ENCODE data around the gene HUNK.
"Not testable (repeated sequence)": the region's sequence is repeated elsewhere in the genome, so short reads cannot be mapped to it uniquely, and the experiment has no call there.

The HUNK gene

DNA sequence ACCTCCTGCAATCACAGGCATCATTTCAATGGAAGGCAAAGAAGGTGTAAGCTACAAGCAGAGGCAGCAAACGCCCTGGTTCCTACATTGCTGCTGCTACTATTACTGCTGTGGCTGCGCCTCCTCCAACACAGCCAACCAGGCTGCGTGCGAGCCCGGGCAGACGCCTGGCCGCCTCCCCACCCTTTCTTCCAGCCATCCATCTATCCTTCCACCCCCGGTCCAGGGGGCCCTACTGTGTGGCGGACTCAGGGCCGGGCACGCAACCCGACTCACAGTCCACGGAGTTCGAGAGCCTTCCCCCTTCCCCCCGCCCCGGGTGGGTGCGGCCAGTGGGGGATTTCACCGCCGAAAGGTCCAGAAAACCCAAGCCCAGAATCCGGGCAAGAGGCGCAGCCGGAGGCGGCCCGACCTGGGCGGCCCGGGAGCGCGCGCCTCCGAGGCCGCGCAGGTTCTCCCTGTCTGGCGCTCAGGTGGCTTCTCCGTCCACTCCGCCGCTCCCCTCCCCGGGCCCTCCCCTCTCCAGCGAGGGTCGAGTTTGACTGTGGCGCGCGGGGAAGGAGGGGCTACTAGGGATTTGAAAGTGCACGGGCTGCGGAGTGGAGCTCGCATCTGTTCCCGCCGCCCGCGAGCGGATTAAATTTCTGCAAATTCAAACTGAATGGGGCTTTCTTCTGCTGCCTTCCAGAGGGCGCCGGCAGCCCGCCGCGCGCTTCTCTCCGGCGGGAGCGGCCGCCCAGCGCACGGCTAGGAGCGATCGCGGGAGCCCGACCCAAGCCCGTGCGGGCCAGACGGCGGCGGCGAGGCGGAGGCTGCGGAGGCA lies at the start of gene HUNK:
Gene HUNK (plus strand): TSS at position 569 of the 823 bp plus-strand sequence. CDS start 655 bp downstream, outside the sequence.
- no peak for DNase-seq (ENCODE audit: low read depth, low spot score)

DNA sequence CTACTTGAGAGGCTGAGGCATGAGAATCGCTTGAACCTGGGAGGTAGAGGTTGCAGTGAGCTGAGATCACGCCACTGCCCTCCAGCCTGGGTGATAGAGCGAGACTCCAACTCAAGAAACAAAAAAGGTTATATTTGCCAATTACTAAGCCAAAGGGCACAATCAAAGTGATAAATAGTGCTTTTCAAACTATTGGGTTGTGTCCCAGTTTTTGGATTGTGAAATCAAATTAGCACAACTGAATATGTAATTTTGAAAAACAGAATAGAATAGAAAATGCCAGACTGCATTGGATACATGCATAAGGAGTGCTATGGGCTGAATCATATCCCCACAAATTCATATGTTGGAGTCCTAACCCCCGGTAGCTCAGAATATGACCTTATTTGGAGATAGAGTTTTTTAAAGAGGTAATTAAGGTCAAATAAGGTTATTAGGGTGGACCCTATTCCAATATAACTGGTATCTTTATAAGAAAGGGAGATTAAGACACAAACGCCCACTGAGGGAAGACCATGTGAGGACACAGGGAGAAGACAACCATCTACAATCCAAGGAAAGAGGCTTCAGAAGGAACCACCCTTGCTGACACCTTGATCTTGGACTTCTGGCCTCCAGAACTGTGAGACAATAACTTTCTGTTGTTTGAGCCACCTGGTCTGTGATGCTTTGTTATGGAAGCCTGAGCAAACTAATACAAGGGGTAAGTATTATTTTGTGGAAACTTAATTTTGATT lies 42.9 kb upstream of the HUNK start:
- no peak for DNase-seq (ENCODE audit: low read depth, low spot score)

DNA sequence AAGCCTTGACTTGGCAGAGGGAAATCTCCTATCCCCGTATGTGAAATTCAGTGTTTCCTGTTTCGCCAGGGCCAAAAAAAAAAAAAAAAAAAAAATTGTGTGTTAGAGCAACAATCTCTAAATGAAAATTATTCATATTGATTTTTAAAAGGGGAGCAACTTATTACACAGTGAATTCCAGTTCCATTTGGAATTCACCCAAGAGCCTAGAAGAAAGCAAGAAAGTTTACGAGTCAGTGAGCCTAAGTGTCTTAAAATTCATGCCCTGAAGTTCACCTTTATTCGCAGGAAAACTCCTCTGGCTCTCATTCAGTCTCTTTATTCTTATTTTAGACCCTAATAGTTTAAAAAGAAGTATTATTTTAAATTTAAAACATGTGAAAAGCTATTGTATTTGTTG lies 42.1 kb upstream of the HUNK start:
- no peak for DNase-seq (ENCODE audit: low read depth, low spot score)

DNA sequence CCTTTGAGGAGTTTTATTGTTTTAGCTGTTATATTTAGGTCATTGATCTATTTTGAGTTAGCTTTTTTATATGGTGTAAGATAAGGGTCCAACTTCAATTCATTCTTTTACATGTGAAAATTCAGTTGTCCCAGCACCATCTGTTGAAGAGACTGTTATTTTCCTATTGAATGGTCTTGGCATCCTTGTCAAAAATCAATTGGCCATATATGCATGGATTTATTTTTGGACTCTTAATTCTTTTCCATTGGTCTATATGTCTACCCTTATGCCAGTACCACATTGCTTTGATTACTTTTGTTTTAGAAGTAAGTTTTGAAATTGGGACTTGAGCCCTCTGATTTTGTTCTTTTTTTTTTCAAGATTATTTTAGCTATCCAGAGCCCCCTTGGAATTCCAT lies 35.8 kb upstream of the HUNK start:
- no peak for DNase-seq (ENCODE audit: low read depth, low spot score)

DNA sequence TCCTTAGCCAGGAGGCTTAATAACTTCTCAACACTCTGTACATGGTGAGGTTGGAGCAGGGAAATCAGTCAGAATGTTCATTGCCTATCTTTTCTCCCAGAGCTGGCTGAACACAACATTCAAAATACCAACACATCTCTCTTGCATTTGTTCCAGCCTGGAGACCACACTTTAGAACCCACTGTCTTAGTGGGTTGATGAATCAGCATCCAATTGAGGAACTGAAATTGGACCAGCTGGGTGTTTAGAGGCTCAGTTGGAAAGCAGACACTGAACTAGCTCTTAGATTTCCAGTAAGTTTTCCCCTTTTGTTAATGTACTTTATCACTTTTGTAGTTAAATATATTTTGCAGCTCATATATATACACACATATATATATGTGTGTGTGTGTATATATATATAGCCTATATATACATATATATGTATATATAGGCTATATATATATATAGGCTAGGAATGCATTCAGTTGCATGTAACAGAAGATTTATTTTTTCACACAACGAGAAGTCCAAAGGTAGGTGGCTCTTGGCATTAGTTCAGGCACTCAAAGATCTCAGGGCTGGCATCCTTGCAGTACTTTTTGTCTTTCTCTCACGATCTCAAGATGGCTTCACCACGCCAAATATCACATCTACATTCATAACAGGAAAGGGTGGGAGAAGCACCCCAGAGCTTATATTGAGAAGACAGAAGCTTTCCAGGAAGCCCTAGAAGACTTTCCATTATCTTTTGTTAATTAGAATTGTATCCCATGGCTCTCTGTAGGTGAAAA lies 35.0 kb upstream of the HUNK start:
- DNase-seq (ENCODE audit: low read depth, low spot score), result no peak

DNA sequence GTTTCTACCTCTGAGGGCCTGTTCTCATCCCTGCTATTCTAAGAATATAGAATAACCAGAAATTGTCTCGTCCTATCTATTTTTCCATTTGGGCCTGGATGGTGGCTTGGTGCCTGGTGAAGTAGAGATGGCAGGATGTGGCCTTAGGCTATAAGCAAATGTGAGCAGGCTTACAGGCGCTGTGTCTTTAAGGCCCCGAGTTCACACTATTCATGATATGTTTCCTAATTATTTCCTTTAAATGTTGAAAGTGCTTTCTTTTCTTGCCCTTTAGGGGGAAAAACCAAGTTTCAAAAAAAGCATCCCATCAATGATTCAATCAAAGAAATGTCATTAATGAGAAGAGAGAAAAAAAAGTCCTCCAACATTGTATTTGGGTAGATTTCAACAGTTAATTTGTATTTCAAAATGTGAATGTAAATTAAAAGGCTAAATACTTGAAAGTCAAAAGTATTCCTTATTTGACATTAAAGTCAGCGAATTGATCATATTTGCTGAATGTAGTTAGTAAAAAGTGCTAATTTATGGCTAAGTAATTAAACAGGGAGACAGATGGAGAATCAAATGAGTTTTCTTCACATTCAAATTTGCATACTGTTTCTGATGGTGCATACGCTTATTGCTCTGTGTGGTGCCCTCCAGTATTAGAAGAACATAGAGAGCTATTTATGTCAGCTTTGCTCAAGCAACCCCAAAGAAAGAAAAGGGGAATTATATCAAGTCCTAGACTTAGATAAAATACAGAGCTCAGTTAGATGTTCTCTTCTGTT lies 34.0 kb upstream of the HUNK start:
- no peak for DNase-seq (ENCODE audit: low read depth, low spot score)

DNA sequence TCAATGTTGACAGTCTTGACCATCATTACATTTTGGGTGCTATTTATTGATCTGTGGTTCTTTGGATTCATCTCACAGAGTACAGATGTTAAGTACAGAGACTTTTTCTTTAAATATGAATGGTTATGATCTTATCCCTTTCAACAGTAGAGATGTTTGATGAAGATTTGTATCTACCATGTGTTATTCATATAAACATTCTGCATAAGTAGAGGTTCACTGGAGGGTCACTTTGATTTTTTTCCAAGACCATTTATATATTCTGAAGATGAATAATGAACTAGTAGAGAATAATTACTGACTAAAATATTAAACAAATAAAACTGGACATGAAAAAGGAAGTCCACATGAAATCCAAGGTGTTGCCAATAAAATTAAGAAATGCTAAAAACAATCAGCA lies 28.6 kb upstream of the HUNK start:
- DNase-seq (ENCODE audit: low read depth, low spot score), result no peak

DNA sequence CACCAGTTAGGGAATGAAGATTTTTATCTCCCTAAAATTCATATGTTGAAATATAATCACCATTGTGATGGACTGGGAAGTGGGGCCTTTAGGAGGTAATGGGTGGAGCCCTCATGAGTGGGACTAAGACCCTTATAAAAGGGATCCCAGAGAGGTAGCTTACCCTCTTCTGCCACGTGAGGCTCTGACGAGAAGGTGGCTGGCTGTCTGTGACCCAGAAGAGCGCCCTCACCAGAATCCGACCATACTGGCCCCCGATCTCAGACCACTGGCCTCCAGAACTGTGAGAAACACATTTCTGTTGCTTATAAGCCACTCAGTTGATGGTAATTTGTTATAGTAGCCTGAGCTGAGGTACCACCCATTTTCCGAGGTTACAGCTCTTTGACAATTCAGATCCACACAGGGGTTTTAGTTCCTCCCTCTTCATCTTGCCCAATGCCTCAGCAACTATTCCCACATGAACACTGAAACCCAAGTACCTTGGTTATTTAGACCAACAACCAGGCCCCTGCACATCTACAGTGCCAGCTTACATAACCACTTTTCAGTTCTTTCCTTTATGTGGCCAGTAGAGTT lies 27.6 kb upstream of the HUNK start:
- DNase-seq (ENCODE audit: low read depth, low spot score), result no peak

DNA sequence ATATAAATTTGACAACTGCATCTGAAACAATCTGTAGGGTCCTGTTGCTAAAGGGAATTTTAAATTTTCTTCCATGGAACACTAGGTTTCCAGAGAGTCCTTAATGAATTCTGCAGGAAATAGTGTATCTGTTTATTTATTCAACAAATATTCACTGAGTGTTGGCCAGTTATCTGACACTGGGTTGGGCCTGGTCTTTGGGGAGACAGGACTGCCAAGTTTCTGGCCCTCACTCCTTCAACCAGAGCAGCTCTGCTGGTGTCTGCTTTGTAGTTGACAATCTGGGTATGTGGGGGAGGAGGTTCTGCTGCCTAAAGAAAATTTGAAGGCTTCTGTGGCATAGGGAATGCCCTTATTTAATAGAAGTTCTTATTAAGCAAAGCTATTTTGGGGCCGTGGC lies 26.1 kb upstream of the HUNK start:
- no peak for DNase-seq (ENCODE audit: low read depth, low spot score)

DNA sequence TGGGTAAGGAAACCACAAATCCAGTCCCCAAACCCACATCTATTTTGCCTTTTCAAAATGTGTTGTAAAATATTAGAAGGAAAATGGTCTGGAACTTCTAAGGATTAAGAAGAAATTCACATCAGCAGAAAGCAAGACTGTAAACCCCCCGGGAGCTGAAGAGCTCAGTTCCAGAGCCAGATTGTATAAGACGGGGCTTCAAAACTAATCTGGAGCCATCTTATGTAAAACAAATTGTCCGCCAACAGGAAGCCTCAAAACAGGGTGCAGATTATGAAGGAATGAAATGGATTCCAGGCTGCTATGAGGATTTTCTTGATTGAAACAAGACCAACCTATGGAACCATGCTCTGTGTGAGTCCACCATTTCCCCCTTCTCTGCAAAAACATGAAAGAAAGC lies 25.1 kb upstream of the HUNK start:
- DNase-seq (ENCODE audit: low read depth, low spot score), result no peak

DNA sequence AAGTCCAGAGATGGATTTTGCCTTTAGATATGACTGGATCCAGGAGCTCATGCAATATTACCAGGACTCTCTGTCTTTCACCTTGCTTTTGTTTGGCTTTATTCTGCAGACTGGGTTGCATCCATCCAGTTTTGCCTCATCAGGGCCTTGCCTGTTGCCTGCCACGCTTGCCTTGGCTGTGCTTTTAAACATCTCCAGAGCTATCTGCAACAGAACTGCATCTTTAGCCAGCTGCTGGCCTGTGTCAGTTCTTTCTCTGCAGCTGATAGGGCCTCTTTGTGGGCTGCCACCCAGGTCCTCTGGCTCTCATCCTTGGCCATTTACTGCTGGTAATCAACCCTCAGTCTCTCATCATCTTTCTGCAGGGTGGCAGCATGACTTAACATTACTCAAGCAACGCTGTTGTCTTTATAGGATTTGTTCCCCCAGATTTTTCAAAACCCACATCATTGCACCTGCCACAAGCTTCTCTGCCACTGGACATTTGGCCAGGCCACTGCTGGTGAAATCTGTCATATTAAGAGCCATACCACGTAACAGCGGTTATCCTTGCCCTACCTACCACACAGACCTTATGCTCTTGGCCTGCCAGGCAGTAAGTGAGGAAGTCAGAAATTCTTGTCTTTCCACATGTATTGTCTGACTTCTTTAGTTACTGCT lies 24.4 kb upstream of the HUNK start:
- DNase-seq (ENCODE audit: low read depth, low spot score), result no peak

DNA sequence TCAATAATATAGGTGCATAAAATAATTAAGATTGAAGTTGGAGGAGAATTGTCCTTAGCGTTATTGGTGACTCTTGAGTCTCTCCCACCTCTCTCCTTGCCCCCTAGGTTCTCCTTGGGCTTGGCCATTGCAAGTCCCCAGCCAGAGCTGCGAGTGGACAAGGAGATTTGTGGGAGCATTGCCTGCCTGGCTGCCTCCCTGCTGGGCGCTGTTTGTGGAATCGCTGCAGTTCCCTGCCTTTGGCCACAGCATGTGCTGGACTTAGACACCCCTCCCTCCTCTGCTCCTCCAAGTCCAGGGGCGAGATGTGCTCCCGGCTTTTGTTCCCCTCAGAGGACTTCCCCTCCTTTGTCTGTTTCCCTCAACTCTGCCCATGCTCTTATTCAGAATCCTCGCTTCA lies 21.9 kb upstream of the HUNK start:
- no peak for DNase-seq (ENCODE audit: low read depth, low spot score)

DNA sequence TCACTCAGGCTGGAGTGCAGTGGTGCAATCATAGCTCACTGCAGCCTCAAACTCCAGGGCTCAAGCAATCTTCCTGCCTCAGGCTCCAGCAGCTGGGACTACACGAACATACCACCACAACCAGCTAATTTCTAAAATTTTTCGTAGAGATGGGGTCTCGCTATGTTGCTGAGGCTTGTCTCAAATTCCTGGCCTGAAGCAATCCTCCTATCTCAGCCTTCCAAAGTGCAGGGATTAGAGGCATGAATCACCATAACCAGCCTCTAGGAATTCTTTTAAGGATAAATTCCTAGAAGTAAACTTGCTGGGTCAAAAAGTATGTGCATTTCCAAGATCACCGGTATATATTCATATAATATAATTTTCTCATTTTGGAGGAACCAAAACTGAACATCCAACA lies 17.6 kb upstream of the HUNK start:
- no peak for DNase-seq (ENCODE audit: low read depth, low spot score)

DNA sequence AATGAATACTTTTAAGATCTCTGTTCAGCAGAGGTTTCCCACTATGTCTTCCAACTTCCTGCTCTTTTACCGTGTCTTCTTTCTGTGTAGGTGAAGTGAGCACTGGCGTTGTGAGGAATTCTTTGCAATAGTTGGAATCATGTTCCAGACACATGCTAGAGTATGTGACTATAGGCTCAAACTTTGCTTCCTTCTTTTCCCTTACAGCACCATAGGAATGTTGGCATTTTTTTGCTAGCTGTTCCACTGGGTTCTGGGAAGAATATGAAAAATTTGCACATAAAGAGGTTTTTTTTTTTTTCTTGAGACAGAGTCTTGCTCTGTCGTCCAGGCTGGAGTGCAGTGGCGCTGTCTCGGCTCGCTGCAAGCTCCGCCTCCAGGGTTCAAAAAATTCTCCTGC lies 15.7 kb upstream of the HUNK start:
- DNase-seq (ENCODE audit: low read depth, low spot score), result no peak

DNA sequence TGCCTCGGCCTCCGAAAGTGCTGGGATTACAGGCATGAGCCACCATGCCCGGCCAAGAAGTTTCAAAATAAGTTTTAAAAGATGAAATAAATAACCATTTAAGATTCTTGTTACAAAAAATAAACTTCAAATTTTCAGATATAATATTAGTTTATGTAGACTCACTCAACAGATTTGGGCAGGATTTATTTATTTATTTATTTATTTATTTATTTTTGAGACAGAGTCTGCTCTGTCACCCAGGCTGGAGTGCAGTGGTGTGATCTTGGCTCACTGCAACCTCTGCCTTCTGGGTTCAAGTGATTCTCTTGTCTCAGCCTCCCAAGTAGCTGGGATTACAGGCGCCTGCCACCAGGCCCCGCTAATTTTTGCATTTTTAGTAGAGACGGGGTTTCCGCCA lies 15.2 kb upstream of the HUNK start:
- not testable (repeated sequence) for DNase-seq (ENCODE audit: low read depth, low spot score)

DNA sequence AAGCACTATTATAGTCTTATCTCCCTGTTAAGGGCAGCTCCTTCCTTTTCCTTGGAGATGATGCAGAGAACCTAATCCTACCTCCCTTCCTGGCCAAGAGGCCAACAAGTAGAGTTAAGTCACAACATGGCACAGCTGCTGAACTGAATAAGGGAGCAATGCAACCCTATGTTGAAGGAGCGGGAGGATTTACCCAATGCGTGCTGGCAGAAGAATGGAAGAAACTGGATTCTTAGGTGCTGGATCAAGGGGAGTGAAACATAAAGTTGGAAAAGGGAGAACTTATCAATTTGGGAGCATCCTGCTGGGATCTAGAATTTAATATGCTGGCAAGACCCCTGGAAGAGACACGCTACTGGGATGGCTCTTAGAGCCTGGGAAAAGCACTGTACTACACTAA lies 12.0 kb upstream of the HUNK start:
- no peak for DNase-seq (ENCODE audit: low read depth, low spot score)

DNA sequence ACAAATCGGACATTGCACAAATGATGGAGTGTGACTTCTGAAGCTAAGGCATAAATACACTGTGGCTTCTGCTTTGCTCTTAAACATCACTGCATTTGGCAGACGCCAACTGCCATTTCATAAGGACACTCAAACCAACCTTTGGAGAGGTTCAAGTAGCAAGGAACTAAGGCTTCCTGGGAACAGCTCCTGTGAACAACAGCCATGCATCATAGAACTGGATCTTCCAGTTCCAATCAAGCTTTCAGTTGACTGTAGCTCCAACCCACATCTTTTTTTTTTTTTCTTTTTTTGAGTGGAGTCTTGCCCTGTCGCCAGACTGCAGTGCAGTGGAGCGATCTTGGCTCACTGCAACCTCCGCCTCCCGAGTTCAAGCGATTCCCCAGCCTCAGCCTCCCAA lies 10.7 kb upstream of the HUNK start:
- no peak for DNase-seq (ENCODE audit: low read depth, low spot score)

DNA sequence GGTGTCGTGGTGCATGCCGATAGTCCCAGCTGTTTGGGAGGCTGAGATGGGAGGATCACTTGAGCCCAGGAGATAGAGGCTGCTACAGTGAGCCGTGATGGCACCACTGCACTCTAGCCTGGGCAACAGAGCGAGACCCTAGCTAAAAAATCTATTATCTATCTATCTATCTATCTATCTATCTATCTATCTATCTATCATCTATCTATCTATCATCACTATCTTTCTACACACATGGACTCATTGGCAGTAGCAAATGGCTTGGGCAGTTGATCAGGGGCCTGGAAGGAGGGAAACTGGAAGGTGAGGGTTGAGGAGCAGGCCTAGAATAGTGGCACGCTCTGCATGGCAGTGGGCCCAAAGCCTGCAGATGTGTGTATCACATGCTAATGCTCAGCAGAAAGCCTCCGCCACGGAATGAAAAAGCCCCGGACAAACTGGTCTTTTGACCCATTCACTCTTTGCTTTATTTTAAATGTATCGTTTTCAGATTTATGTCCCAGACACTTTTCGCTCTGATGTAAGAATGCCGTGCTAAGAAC lies 7.3 kb upstream of the HUNK start:
- DNase-seq (ENCODE audit: low read depth, low spot score), result no peak

DNA sequence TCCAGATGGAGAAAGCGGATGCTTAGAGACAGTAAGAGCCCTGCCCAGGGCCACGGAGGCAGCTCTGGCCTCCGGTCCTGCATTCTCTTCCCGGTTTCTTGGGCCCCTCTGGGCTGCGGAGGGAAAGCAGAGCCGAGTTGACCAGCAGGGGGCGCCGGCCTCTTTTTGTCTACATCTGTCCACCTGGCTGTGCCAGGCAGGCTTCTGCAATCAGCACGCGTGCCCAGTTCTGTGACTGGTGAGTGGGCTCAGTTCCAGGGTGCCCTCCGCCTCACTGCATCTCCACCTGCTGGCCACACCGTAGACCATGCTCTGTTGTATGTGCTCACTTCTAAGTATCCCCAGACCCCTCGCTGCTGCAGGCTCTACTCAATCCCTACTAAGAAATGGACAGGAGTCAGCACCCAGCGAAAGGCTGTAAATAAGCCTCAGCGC lies 6.7 kb upstream of the HUNK start:
- peak; percentile 63 for DNase-seq (ENCODE audit: low read depth, low spot score)

DNA sequence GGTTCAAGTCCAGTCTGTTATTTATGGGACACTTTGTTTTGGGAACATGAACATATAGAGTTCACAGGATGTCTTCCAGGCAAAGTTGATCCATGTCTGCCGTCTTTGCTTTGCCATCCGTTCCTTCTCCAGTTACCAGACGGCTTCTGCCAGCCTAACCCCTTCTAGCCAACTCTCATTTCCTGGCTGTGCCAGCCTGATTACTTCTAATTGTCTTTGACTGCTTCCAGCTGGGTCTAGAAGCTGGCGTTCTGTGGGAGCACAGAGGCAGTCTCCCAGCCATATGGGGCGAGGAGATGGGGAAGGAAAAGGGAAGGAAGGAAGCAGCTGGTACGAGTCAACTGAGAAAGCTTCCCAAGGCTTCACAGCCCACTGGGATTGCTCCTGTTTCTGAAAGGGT lies 3.1 kb upstream of the HUNK start:
- DNase-seq (ENCODE audit: low read depth, low spot score), result no peak
